HG02588 (cell line): Measurements from ENCODE around the gene THNSL1.
"Not testable (repeated sequence)": the region's sequence is repeated elsewhere in the genome, so short reads cannot be mapped to it uniquely, and the experiment has no call there.

Experiments used
- ATAC-seq: cut with Tn5 transposase; IDR thresholded peaks from one replicate; pipeline ENCODE4 v1.9.1; 2021; ENCODE audit warnings: mild to moderate bottlenecking, moderate library complexity; ENCODE audit not compliant: unreplicated experiment

Gene THNSL1

DNA sequence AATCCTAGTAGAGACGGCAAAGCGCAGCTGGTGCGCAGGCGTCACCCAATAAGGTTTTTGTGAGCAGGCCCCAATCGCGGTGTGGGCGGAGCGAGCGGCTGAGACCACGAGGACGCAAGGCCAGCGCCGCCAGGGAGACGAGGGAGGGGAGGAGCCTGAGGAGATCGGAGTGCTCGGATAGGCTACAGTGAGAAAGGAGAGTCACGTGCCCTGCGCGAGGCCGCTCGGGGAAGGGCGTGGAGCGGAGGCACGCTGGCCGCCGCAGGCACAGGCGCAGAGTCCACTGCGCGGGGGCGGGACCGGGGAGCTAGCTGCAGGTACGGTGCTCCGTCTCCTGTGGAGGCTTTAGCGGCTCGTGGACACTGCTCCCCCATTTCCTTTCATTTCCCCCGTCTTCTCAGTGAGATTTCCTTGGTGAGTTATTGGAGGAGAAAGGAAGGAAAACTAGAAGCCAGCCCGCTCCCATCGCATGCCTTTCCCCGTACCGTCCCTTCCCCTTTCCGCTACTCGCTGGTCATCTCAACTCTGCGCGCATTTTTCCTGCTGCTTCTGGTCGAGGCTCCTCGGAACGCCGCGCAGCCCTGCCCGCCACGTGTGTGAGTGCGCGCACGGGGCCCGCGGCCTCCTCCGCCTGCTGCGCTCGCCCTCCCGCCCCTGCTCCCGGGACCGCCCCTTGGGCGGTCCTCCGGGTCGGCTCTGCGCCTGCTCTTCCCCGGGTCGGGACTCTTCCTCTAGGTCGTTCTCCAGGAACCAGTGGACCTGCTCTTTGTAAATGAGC, at the start of gene THNSL1:
TSS of gene THNSL1 (plus strand) at position 237 of the 778 bp plus-strand sequence. CDS start 6,612 bp downstream, outside the sequence.
- peak; percentile 99 for ATAC-seq

- no peak for ATAC-seq
Observed at GRCh38 chr10:24966962-24967481, 49.4 kb upstream of the THNSL1 start.

DNA sequence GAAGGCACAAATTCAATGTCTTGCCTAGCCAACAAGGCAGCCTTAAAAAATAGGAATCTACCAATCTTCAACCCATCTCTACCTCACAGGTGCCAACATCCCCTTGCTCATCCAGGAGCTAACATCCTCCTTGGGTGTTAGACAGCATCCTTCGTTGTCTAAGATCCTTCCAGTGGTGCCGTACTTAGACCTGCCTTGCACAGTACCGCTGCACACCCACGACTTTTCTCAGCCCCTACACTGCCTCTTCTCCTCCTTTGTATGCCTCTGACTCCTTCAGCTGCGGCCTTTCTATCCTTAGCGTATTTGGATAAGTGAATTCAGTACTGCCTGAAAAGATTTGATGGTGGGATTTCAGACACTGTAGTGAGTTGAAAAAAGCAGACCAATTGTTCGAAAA, 48.1 kb upstream of the THNSL1 start:
- ATAC-seq = no peak

DNA sequence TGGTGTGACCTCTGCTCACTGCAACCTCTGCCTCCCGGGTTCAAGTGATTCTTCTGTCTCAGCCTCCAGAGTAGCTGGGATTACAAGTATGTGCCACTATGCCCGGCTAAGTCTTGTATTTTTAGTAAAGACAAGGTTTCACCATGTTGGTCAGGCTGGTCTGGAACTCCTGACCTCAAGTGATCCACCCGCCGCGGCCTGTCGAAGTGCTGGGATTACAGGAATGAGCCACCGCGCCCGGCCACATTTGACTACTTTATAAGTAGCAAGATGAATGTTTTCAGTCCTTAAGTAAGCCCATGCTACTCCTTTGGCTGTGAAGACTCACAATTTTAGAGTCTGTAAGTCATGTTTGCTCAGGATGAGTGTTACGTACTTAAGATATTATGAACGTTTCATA, 47.5 kb upstream of the THNSL1 start:
- not testable (repeated sequence) for ATAC-seq

DNA sequence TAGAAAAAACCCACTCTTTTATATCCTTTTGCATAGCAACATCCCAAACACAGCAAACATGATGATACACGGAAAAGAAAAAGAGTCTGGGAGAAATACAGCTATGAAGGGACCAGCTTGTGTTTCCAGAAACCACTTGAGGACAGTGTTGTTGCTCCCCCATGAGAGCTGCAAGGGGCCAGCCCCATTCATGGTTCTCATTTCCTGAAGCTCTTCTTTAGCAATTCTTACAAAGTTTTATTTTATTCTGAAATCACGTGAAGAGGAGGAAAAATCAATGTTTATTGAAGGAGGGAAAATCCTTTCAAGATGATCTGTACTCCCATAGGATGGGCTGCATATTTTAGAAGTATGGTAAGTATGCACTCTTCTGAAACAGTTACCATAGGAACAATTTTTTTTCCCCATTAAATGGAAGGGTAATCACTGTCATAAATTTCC, 46.6 kb upstream of the THNSL1 start:
- no peak for ATAC-seq

DNA sequence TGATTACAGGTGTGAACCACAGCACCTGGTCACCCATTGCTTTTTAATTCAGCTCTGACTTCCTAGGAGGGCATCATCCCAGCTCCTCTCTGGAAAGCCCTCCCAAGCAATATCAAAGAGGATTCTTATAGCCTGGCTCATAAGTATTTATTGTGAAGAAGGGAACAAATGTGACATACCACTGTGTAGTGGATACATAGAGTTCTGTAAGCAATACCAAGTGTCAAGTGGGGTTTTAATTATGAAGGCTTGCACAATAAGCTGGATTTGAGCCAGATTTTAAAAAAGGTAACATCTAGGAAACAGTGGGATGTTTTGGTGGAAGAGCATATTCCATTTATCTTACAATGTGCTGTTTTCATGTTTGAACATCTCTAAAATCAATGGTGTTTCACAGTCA, 45.0 kb upstream of the THNSL1 start:
- ATAC-seq = no peak

GRCh38 chr10:24973163-24973562, 43.2 kb upstream of the THNSL1 start:
- no peak for ATAC-seq

- ATAC-seq = no peak
Observed at GRCh38 chr10:24974976-24975375, 41.4 kb upstream of the THNSL1 start.

- ATAC-seq = no peak
Observed at GRCh38 chr10:24979685-24980084, 36.7 kb upstream of the THNSL1 start.

DNA sequence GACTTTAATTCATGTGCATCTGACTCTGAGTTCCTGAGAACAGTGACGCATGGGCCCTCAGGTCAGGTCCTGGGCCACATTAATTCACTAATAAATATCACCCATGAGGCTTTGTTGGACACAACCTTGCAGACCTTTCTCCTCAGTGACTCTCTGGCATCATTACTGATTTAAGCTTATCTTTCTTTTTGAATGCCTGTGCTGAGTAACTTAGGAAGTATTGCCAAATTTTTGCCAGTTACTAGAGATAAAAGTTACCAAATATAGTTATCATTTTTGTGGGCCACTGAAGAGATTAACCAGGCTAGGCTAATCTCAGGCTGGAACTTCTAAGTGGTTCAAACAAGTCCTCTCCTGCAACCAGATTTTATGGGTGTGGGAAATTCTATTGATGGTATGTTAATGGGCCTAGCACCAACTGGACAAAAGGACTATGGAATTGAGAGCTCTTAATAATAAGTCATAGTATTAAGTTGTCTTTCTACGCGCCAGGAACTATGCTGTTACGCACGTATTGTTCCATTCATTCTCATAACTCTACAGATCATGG, 35.2 kb upstream of the THNSL1 start:
- no peak for ATAC-seq

- no peak for ATAC-seq
Observed at GRCh38 chr10:24982319-24983112, 33.9 kb upstream of the THNSL1 start.

DNA sequence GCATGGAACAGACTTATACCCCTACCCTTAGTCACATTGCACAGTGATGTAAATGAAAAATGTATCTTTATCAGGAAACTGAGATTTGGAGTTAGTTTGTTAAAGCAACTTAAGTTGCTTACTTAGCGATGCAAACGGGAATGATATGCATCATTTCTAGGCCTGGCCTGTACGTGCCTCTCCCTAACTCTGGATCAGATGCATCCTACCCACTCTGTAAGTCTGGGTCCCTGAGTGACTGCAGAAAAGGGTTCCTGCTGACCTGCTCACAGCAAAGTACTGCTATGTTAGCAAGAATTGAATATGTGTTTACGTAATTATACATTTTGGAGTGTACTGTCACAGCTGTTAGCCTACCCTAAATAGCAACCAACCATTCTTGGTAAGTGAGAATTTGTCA, 33.3 kb upstream of the THNSL1 start:
- ATAC-seq = no peak

DNA sequence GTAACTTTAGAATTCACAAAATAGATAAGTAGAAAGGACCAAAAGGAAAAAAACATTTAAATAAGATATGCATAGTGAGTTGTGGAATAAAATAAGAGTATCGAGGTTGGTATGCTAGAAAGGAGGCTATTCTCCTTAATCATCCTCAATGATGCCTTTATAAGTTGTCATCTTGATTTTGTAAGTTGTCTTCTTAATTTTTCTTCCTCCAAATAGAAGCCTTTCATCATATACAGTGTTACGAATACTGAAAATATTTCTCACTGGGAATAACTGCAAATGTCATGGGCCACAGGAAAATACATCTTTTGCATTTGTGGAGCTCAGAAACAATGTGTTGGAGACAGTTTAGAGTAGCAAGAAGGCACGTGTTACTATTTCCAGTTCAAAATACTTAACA, 32.5 kb upstream of the THNSL1 start:
- no peak for ATAC-seq

GRCh38 chr10:24984906-24985305, 31.5 kb upstream of the THNSL1 start:
- no peak for ATAC-seq

GRCh38 chr10:24988831-24989640, 27.4 kb upstream of the THNSL1 start:
- ATAC-seq = no peak

DNA sequence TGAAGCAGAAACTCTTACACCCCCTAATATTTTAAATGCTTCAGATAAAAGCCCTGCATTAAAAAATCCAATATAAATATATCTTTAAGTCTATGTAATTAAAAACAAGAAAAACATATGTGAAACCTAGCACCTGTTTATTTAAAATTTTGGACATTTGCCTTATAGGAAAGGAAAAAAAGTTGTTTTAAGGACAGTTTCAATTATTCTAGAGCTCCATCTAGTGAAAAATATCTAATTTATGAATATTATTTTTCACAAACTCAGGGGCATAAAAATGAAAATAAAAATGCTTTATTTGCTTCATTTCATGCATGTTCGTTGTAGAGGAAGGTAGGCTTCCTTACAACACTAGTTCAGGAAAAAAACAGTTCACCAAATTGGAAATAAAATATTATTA, 26.5 kb upstream of the THNSL1 start:
- ATAC-seq = no peak

- ATAC-seq = no peak
Observed at GRCh38 chr10:24991298-24991697, 25.1 kb upstream of the THNSL1 start.

DNA sequence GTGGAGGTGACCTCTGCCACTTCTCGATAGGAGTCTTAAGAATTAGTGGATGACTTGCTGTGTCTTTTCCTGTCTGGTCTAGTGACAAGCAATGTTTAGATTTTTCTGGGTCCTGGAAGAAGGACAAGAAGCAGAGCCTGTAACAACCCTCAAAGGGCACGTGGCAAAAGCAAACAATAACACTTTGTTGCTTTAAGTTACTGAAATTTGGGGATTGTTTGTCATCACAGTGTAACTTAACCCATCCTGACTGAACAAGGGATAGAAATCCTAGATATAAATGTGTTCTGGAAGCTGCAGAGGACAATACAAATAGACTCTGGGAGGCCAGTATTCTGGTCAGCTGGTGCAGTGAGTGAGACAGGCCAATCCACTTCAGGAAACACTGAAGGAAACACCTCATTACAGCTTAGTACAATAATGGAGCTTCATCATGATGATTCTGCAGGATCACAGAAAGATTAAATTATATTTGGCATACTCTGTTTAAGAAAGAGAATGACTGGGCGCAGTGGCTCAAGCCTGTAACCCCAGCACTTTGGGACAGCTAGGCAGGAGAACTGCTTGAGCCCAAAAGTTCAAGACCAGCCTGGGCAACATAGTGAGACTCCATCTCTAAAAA, 23.8 kb upstream of the THNSL1 start:
- ATAC-seq = no peak

DNA sequence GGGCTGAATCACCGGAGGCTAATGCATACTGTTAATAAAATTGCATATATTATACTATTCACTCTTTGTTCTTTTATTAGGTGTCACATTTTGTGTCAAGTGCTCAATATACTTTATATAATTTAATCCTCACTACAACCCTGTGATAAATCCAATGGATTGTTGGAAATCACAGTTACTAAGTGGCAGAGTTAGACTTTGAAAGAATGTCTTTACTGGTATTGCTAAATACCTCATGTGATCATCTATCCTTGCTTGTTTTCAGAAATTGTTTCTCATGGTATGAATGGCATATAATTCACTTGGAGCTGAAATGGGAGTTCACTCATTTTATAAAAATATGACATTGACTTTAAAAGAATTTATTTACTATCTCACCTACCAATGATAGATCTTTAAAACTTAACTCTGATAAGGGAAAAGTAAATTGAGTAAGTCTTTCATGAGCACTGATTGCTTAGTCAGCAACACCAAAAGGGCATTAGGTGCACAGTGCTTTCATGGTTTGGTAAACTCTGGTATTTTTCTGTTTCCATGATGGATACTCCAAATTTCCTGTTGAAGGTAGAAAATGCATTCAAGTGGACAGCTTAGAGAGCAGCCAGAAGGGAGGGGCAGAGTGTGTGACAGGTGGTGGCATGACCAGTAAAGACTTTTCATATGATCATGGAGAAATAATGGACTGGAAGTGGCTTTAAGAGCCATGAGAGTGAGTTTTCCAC, 23.0 kb upstream of the THNSL1 start:
- no peak for ATAC-seq

- no peak for ATAC-seq
Observed at GRCh38 chr10:24995072-24995471, 21.3 kb upstream of the THNSL1 start.
